Prostate gland (tissue), 2 donors: ENCODE results near the gene NEU2.

Experiments used
- POLR2AphosphoS5 ChIP-seq: sonication (generic); formaldehyde crosslinking; IDR thresholded peaks from one replicate; pipeline ENCODE4 v1.6.1; 2017; ENCODE audit warnings: antibody characterized with exemption
- TF ChIP-seq, protein P1 (sequence below), 4 experiments: fragments of 200-600 bp in 2 of 4; fragments of 450-650 bp in 2 of 4; sonication (generic) in 2 of 4; IDR thresholded peaks; 1 replicate in 3 of 4; 2 replicates in 1 of 4; pipeline ENCODE4 v1.5.1; 2016 to 2019; ENCODE audit warnings: antibody characterized with exemption in 4 of 4, mild to moderate bottlenecking in 2 of 4, moderate library complexity in 2 of 4

GRCh38 chr2:233023007-233023760 is 9.3 kb upstream of the NEU2 start:
- TF ChIP-seq, protein P1, sequence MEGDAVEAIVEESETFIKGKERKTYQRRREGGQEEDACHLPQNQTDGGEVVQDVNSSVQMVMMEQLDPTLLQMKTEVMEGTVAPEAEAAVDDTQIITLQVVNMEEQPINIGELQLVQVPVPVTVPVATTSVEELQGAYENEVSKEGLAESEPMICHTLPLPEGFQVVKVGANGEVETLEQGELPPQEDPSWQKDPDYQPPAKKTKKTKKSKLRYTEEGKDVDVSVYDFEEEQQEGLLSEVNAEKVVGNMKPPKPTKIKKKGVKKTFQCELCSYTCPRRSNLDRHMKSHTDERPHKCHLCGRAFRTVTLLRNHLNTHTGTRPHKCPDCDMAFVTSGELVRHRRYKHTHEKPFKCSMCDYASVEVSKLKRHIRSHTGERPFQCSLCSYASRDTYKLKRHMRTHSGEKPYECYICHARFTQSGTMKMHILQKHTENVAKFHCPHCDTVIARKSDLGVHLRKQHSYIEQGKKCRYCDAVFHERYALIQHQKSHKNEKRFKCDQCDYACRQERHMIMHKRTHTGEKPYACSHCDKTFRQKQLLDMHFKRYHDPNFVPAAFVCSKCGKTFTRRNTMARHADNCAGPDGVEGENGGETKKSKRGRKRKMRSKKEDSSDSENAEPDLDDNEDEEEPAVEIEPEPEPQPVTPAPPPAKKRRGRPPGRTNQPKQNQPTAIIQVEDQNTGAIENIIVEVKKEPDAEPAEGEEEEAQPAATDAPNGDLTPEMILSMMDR (IDR thresholded peaks at IDR 0.05) = no peak
- TF ChIP-seq POLR2AphosphoS5 = no peak
